ENCODE data around the gene UBE3D. TPM values are rescaled to one million over a fixed set of nuclear protein-coding genes. Genes with fewer than 3 reads are reported as not detected.

UBE3D gene
- total RNA-seq, 4 donors from 2014 or later = 4.9 to 12.1 (median 10.0) TPM

- no peak for TF ChIP-seq CTCF (IDR thresholded peaks at IDR 0.05; ENCODE audit: low read depth)
Measured at GRCh38 chr6:83096791-83097190, 31.1 kb upstream of the UBE3D start.

GRCh38 chr6:83092756-83093399 is 27.2 kb upstream of the UBE3D start:
- no peak for TF ChIP-seq CTCF (IDR thresholded peaks at IDR 0.05; ENCODE audit: low read depth)

- TF ChIP-seq CTCF (IDR thresholded peaks at IDR 0.05; ENCODE audit: low read depth) = no peak
Measured at GRCh38 chr6:83086751-83087150, 21.1 kb upstream of the UBE3D start.

- no peak for TF ChIP-seq CTCF (IDR thresholded peaks at IDR 0.05; ENCODE audit: low read depth)
Measured at GRCh38 chr6:83083476-83083875, 17.8 kb upstream of the UBE3D start.

GRCh38 chr6:83073615-83074014 is 8.0 kb upstream of the UBE3D start:
- no peak for TF ChIP-seq CTCF (IDR thresholded peaks at IDR 0.05; ENCODE audit: low read depth)

- no peak for TF ChIP-seq CTCF (IDR thresholded peaks at IDR 0.05; ENCODE audit: low read depth)
Measured at GRCh38 chr6:83072726-83073125, 7.1 kb upstream of the UBE3D start.

GRCh38 chr6:83071707-83072106 is 6.1 kb upstream of the UBE3D start:
- no peak for TF ChIP-seq CTCF (IDR thresholded peaks at IDR 0.05; ENCODE audit: low read depth)
